GM19193 (cell line): ENCODE data around the gene SLC22A4.

Source experiments
- POLR2A ChIP-seq: IDR thresholded peaks from 4 replicates; pipeline ENCODE4 v1.6.1; 2011; ENCODE audit not compliant: insufficient read depth, insufficient read length; ENCODE audit errors: extremely low read depth

The SLC22A4 gene

DNA sequence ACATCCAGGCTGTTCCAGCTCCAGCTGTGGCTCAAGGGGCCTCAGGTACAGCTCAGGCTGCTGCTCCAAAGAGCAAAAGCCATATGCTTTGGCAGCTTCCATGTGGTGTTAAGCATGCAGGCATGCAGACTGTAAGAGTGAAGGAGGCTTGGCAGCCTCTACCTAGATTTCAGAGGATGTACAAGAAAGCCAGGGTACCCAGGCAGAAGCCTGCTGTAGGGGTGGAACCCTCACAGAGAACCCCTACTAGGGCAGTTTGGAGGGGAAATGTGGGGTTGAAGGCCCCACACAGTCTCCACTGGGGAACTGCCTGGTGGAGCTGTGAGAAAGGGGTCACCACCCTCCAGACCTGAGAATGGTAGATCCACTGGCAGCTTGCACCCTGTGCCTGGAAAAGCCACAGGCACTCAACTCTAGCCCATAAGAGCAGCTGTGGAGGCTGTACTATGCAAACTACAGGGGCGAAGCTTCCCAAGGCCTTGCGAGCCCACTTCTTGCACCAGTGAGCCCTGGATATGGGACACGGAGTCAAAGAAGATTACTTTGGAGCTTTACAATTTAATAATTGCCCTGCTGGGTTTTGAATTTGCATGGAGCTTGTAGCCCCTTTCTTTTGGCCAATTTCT lies 61.1 kb downstream of the SLC22A4 start:
- no peak for TF ChIP-seq POLR2A

DNA sequence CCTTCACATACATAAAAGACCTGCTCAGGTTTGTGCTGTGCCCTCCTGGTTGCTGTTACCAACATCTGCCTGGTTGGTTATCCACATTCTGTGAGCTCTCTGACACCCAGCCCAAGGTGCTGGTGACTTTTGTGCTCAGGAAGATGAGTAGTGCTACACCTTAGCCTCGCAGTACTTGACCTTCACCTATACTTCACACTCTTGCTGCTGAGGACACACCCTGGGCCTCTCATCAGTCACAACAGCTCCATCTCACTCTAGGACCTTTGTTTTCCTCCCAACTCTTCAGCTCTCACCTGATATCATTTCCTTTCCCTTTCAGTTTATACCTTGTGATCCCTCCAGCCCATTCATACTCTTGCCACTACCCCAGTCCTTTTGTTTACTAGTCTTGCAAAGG lies 64.6 kb downstream of the SLC22A4 start:
- TF ChIP-seq POLR2A, result no peak

DNA sequence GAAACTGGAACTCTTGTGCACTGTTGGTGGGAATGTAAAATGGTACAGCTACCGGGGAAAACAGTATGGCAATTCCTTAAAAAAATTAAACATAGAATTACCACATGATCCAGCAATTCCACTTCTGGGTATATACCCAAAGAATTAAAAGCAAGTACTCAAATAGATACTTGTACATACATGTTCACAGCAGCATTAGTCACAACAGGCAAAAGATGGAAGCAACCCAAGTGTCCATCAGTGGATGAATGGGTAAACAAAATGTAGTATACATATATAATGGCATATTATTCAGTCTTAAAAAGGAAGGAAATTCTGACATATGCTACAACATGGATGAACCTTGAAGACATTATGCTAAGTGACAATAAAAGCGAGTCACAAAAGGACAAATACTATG lies 67.9 kb downstream of the SLC22A4 start:
- no peak for TF ChIP-seq POLR2A

DNA sequence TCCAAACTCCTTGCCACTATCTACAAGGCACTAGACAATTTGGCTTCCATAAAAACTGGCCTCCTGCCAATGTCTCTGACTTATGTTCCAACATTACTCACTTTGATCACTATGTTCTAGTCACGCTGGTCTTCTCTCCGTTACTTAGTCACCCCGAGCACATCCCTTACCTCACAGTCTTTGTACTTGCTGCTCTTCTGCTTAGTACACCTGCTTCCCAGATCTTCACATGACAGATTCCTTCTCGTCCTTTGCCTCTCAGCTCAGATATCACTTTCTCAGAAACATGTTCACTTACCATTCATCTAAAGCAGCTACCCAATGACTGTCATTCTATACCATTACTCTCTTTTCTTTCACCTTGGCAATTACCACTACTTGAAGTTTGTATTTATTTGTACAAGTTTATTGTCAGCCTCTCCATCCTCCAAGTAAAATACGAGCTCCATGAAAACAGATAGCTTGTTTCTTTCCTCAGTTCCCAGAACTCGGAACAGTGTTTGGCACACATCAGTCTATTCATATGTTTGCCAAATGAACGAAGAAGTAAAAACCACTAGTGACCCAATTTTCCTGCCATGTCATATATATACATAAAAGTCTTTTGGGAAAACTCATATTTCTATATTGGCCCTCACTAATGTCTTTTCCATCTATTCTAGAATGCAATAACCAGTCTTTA lies 69.4 kb downstream of the SLC22A4 start:
- no peak for TF ChIP-seq POLR2A

DNA sequence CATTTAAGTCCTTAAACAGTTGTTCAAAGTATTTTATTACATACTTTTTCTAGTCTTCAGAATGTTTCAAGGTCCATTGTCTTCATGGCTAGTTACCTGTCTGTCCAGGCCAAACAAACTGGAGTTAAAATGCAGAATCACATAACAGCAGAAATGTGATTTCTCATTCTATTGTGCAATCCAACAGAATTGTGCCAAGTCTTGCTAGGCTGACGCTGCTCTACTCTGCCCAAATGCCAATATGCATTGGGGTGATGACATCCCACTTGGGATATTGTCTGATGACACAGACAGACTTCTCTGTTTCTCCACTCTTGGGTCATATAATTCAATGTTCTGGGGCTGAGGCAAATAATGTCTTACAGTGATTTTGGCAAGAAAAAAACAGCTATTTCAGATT lies 70.1 kb downstream of the SLC22A4 start:
- TF ChIP-seq POLR2A, result no peak

DNA sequence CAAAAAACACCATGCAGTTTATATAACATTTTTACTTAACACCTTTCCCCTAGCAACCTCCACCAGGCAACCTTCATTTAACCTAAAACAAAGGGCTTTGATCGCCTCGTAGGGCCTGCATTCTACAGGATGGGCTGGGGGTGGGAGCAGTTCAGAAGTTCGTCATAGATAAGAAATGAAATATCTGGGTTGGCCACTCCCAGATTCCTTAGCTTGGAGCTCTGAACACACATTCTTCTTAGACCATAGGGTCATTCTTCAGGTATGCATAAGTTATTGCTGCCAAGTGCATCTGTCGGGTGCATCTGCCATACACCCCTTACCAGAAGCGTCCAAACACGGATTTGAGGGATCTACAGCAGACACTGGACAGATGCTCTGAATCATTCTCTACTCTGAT lies 71.0 kb downstream of the SLC22A4 start:
- no peak for TF ChIP-seq POLR2A

DNA sequence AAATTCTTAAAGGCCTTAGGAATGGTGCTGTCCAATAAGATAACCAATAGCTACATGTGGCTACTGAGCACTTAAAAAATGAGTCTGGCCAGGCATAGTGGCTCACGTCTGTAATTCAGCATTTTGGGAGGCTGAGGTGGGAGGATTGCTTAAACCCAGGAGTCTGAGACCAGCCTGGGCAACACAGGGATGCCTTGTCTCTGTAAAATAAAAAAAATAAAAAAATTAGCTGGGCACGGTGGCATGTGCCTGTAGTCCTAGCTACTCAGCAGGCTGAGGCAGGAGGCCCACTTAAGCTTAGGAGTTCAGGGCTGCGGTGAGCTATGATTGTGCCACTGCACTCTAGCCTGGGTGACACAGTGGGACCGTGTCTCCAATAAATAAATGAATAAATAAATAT lies 74.0 kb downstream of the SLC22A4 start:
- no peak for TF ChIP-seq POLR2A

DNA sequence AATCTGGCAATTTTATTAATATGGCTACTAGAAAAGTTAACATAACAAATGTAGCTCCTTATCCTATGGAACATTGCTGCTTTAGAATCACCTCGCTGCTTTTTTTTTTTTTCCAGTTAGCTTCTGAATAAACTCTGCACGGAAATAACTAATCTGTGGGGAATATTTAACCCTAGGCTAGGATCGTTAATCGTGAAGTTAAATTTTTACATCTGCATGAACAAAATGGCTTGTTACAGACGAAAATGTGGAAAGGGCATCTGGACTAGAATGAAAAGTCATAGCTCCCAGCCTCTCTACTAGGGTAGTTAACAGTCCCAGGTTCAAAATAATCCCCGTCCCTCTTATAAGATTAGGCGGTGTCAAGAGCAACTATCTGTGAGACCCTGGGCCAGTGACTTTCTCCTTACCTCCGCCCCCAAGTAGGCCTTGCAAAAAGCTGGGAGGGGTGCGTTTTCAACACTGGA lies 74.8 kb downstream of the SLC22A4 start:
- TF ChIP-seq POLR2A, result no peak

GRCh38 chr5:132369474-132370180 lies 75.4 kb downstream of the SLC22A4 start, which contains the start of gene SLC22A5:
Gene SLC22A5 (plus strand): TSS chr5:132369710. CDS start chr5:132369973, 263 bp downstream.
- peak; percentile 53 for TF ChIP-seq POLR2A

- TF ChIP-seq POLR2A, result no peak
Measured at GRCh38 chr5:132370181-132370970, 76.2 kb downstream of the SLC22A4 start.

- no peak for TF ChIP-seq POLR2A
Measured at GRCh38 chr5:132370971-132371602, 76.9 kb downstream of the SLC22A4 start.

DNA sequence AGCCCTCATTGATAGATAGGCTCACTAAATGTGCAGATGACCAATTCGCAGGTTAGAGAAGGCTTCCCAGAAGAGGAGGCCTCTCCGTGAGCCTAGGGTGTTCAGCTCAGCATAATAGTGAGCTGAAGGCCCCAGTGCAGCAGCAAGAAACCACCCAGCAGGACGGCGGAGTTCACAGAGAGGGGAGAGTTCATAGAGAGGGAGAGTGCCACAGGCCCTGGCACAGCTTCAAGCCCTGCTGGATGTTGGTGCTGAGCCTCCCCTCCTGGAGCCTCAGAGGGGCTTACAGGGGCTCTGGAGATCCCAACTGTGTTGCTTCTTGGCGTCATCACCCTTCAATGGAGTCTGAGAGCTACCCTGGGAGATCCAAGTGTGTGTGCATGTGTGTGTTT lies 77.4 kb downstream of the SLC22A4 start:
- no peak for TF ChIP-seq POLR2A

DNA sequence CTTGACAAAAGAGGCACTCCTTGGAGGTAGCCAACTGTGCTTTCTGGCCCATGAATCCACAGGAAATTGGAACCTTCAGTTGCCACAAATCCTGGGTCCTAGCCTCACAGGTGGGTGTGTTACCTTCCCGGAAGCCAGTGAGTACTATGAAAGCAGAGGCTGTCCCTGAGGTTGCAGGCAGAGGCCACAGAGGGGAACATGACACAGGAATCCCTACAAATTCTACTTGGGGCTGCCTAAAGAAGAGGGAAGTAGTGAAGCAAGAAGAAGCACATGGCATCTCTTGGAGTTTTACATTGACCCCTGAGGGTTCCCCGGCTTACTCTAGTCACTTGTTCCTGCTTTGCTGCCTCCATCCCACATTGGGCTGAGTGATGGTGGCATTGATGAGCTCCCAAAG lies 77.9 kb downstream of the SLC22A4 start:
- TF ChIP-seq POLR2A, result no peak

DNA sequence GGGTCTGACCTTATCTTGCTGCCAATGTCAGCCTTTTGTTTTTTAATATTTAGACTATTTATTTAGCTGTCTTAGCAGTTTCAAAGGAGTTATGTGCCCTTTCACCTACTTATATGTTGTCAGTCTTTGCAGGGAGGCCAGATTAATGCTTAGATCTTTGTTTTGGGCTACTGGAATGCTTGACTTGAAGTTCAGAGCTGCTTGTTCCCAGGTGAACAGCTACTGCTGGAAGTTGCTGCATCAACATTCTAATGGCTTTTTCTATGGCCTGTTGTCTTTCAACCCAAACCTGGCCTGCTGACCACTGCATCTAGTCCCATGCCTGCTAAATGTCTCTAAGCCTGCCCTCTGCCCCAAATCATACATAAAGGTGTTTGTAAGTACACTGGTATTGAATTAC lies 78.3 kb downstream of the SLC22A4 start:
- TF ChIP-seq POLR2A, result no peak
